Measurements from ENCODE around the gene RAP1GAP.

The RAP1GAP gene

GRCh38 chr1:21624571-21625389 is 44.4 kb downstream of the RAP1GAP start:
- DNase-seq: no peak

- no peak for DNase-seq
These were observed 45.7 kb downstream of the RAP1GAP start for GRCh38 chr1:21623410-21623961.

- DNase-seq: no peak
These were observed 46.5 kb downstream of the RAP1GAP start for GRCh38 chr1:21622466-21623315.

GRCh38 chr1:21621761-21622436 is 47.3 kb downstream of the RAP1GAP start:
- no peak for DNase-seq

GRCh38 chr1:21621051-21621450 is 48.1 kb downstream of the RAP1GAP start:
- DNase-seq: no peak

- no peak for DNase-seq
These were observed 48.7 kb downstream of the RAP1GAP start for GRCh38 chr1:21620496-21620895.

- DNase-seq: no peak
These were observed 49.1 kb downstream of the RAP1GAP start for GRCh38 chr1:21620011-21620410.

- DNase-seq: no peak
These were observed 49.7 kb downstream of the RAP1GAP start for GRCh38 chr1:21619375-21619947.

GRCh38 chr1:21618561-21619374 is 50.4 kb downstream of the RAP1GAP start:
- no peak for DNase-seq

- no peak for DNase-seq
These were observed 51.1 kb downstream of the RAP1GAP start for GRCh38 chr1:21618059-21618458.

GRCh38 chr1:21617126-21617738 is 51.9 kb downstream of the RAP1GAP start:
- DNase-seq: no peak

GRCh38 chr1:21616372-21616771 is 52.8 kb downstream of the RAP1GAP start:
- no peak for DNase-seq

GRCh38 chr1:21614419-21615115 is 54.6 kb downstream of the RAP1GAP start:
- no peak for DNase-seq

- DNase-seq: no peak
These were observed 55.9 kb downstream of the RAP1GAP start for GRCh38 chr1:21613072-21613867.

- DNase-seq: no peak
These were observed 57.1 kb downstream of the RAP1GAP start for GRCh38 chr1:21612057-21612456.

GRCh38 chr1:21610989-21611785 is 58.0 kb downstream of the RAP1GAP start:
- DNase-seq: no peak

GRCh38 chr1:21610027-21610426 is 59.1 kb downstream of the RAP1GAP start:
- no peak for DNase-seq

- DNase-seq: no peak
These were observed 60.4 kb downstream of the RAP1GAP start for GRCh38 chr1:21608798-21609197.
